ENCODE measurements around the gene DIDO1. TPM values are rescaled to one million over a fixed set of nuclear protein-coding genes. Genes with fewer than 3 reads are reported as not detected.
A peak's percentile ranks its signal among the peaks of the same experiment; 100 is the strongest.

DIDO1 gene
- total RNA-seq, 1 experiment from 2014 or later = 33.2 TPM

- ATAC-seq (no peak), DNase-seq (peak; percentile 33)
- BruUV-seq (replicated peaks) = TSS peak; percentile 9
- no peaks in the 10 kb centered on the region for H3K9me2 ChIP-seq (replicated peaks; ENCODE audit: low read length)
- 0 out of 2 replicates have a peak, but pooled peaks cover 3% of the 10 kb centered on the region for H3K36me3 ChIP-seq (ENCODE audit: low read depth, low read length)
- no peaks in the 10 kb centered on the region for H3K27me3 ChIP-seq (ENCODE audit: low read length)
- peaks cover 98% of the 10 kb centered on the region for H3K79me2 ChIP-seq (ENCODE audit: low read length)
- peaks cover 59% of the 10 kb centered on the region for H4K20me1 ChIP-seq (ENCODE audit: low read length)
- TF ChIP-seq EZH2phosphoT487 (IDR thresholded peaks at IDR 0.05; ENCODE audit: borderline replicate concordance, low read length) (no peak), CTCF (conservative IDR thresholded peaks at IDR 0.05; ENCODE audit: low read depth, low read length) (no peak), EZH2 (IDR thresholded peaks at IDR 0.05; ENCODE audit: low read length, unreplicated experiment) (no peak)
- H3F3A ChIP-seq (ENCODE audit: low read length, unreplicated experiment) = no peaks in the 10 kb centered on the region
- H3K27ac ChIP-seq (ENCODE audit: low read length) = peak overlapping the region; percentile 78
- H3K4me1 ChIP-seq (ENCODE audit: insufficient read depth, low read length) = peaks cover 27% of the 10 kb centered on the region
- no peaks in the 10 kb centered on the region for H3K9me3 ChIP-seq (ENCODE audit: low read length)
- intact Hi-C loops (cut with micrococcal nuclease) = loop anchor here (2.0 to 10.0 kb wide), 3 partner anchors 24 to 607 kb away; no protein-coding TSS in a partner anchor
- peak overlapping the region; percentile 84 for H3K4me2 ChIP-seq (ENCODE audit: low read length)
- H3K9ac ChIP-seq (ENCODE audit: low read length) = peak overlapping the region; percentile 98
- H2AFZ ChIP-seq (ENCODE audit: low read length) = no peak overlapping the region
- peak overlapping the region; percentile 80 for H3K4me3 ChIP-seq (ENCODE audit: low read length)
- POLR2A ChIA-PET (ENCODE audit: unreplicated experiment) = no interaction called here
- CTCF ChIA-PET = no interaction called here
Observed at GRCh38 chr20:62925076-62925419, 1.3 kb downstream of the DIDO1 start.

- Histone ChIP-seq H3F3A (ENCODE audit: low read length, unreplicated experiment) (no peaks in the 10 kb centered on the region), H3K9me3 (ENCODE audit: low read length) (no peaks in the 10 kb centered on the region), H3K36me3 (ENCODE audit: low read depth, low read length) (0 out of 2 replicates have a peak, but pooled peaks cover 3% of the 10 kb centered on the region), H3K4me2 (ENCODE audit: low read length) (peak overlapping the region; percentile 84), H3K9ac (ENCODE audit: low read length) (peak overlapping the region; percentile 98), H3K79me2 (ENCODE audit: low read length) (peaks cover 98% of the 10 kb centered on the region), H3K4me3 (ENCODE audit: low read length) (peak overlapping the region; percentile 80), H3K4me1 (ENCODE audit: insufficient read depth, low read length) (peaks cover 27% of the 10 kb centered on the region), H3K9me2 (replicated peaks; ENCODE audit: low read length) (no peaks in the 10 kb centered on the region), H2AFZ (ENCODE audit: low read length) (no peak overlapping the region), H4K20me1 (ENCODE audit: low read length) (peaks cover 60% of the 10 kb centered on the region), H3K27me3 (ENCODE audit: low read length) (no peaks in the 10 kb centered on the region), H3K27ac (ENCODE audit: low read length) (peak overlapping the region; percentile 78)
- POLR2A ChIA-PET (ENCODE audit: unreplicated experiment) = no interaction called here
- CTCF ChIA-PET = interaction anchor here (0.7 kb wide), 1 partner anchor 102 kb away, joined by 3 read pairs; no protein-coding TSS in a partner anchor
- intact Hi-C loops (cut with micrococcal nuclease) = loop anchor here (2.0 to 10.0 kb wide), 3 partner anchors 24 to 608 kb away; no protein-coding TSS in a partner anchor
- no TSS peak for BruUV-seq (replicated peaks)
- DNase-seq (peak; percentile 47), ATAC-seq (0 out of 2 replicates have a peak, but pooled peaks have one; percentile 4)
- TF ChIP-seq EZH2 (IDR thresholded peaks at IDR 0.05; ENCODE audit: low read length, unreplicated experiment) (no peak), CTCF (conservative IDR thresholded peaks at IDR 0.05; ENCODE audit: low read depth, low read length) (no peak)
Observed at GRCh38 chr20:62924442-62925075, 1.7 kb downstream of the DIDO1 start.

Measured in PC-3 (cell line).